Right atrium auricular region (tissue), 2 donors: ENCODE data around the gene BRINP1. TPM values are rescaled to one million over a fixed set of nuclear protein-coding genes. Genes with fewer than 3 reads are reported as not detected.

Experiments
- DNase-seq: peaks from one replicate; pipeline ENCODE4 v3.0.0-alpha.2; 2019; ENCODE audit warnings: low spot score
- H3K27ac ChIP-seq, 2 donors: fragments of 200-600 bp; sonication (generic); 1 replicate in 1 of 2; 2 replicates in 1 of 2; pipeline ENCODE4 v1.5.1; 2016 to 2019
- H3K27me3 ChIP-seq, 2 donors: fragments of 200-600 bp; sonication (generic); one replicate each; pipeline versions ENCODE4 v1.5.1 to v1.6.0; 2017 to 2019
- H3K36me3 ChIP-seq: fragments of 200-600 bp; sonication (generic); one replicate; pipeline ENCODE4 v1.5.1; 2016
- H3K4me1 ChIP-seq, 2 donors: fragments of 200-600 bp; sonication (generic); one replicate each; pipeline versions ENCODE4 v1.5.1 to v1.6.0; 2017 to 2019
- H3K4me3 ChIP-seq, 2 donors: fragments of 200-600 bp; sonication (generic); 1 replicate in 1 of 2; 2 replicates in 1 of 2; pipeline ENCODE4 v1.5.1; 2017 to 2019; ENCODE audit warnings: mild to moderate bottlenecking in 1 of 2, moderate library complexity in 1 of 2
- H3K9me3 ChIP-seq, 2 donors: fragments of 200-600 bp; sonication (generic); one replicate each; pipeline ENCODE4 v1.5.1; 2019
- total RNA-seq, 2 donors: library from RNA; depleted of rRNA; stranded (reverse); fragments of >200 nt; gene quantifications; one replicate each; pipeline ENCODE4 v1.1.0, GENCODE V29; 2016
- TF ChIP-seq, protein P1 (sequence below), 2 donors: fragments of 200-600 bp; sonication (generic); IDR thresholded peaks; one replicate each; pipeline ENCODE4 v1.5.1; 2019; ENCODE audit warnings: antibody characterized with exemption in 2 of 2

The BRINP1 gene
- total RNA-seq, 2 donors from 2014 or later = 0.78 to 2.0 TPM

DNA sequence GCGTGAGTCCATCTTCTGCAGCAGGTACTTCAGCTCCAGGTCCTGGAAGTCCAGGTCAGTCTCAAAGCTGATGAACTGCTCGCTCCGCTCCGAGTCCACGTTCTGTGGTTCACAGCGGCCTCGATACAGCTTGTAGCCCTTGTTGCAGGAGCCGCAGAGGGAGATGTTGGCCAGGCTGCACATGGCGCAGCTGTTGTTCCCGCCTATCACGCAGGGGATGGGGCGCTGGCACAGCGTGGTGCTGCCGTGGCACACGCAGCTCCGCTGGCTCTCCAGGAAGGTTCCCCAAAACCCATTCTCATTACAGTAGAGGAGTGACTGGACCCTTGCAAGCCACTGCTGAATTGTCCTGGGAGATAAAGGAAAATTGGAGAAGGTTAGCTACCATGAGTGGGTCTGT, 201.4 kb downstream of the BRINP1 start:
- TF ChIP-seq, protein P1, sequence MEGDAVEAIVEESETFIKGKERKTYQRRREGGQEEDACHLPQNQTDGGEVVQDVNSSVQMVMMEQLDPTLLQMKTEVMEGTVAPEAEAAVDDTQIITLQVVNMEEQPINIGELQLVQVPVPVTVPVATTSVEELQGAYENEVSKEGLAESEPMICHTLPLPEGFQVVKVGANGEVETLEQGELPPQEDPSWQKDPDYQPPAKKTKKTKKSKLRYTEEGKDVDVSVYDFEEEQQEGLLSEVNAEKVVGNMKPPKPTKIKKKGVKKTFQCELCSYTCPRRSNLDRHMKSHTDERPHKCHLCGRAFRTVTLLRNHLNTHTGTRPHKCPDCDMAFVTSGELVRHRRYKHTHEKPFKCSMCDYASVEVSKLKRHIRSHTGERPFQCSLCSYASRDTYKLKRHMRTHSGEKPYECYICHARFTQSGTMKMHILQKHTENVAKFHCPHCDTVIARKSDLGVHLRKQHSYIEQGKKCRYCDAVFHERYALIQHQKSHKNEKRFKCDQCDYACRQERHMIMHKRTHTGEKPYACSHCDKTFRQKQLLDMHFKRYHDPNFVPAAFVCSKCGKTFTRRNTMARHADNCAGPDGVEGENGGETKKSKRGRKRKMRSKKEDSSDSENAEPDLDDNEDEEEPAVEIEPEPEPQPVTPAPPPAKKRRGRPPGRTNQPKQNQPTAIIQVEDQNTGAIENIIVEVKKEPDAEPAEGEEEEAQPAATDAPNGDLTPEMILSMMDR (IDR thresholded peaks at IDR 0.05) = no peak
- Histone ChIP-seq H3K4me1 (no peaks in the 10 kb centered on the region), H3K9me3 (no peaks in the 10 kb centered on the region), H3K27me3 (no peaks in the 10 kb centered on the region), H3K27ac (no peak overlapping the region), H3K4me3 (no peak overlapping the region), H3K36me3 (no peaks in the 10 kb centered on the region)
- DNase-seq = no peak

DNA sequence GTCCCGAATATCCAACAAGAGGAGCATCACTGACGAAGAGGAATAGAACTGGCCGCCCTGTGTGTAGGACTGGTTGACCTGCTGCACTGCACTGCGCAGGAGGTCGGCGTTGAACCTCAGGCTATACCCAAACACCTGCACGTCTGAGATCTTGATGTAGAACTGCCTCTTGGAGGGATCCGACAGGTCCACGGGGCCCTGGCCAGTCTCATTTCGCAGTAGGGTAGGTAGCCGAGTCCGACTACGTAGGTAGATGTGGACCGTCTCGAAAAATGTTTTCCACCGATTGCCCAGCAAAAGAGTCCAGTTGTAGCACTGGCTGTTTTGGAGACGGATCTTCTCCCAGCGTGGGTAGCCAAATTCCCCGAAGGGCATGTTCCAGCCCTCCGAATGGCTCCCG, 202.0 kb downstream of the BRINP1 start:
- H3K9me3 ChIP-seq = no peaks in the 10 kb centered on the region
- H3K4me3 ChIP-seq = no peak overlapping the region
- H3K27ac ChIP-seq = no peak overlapping the region
- TF ChIP-seq, protein P1 (IDR thresholded peaks at IDR 0.05) = no peak
- no peaks in the 10 kb centered on the region for H3K4me1 ChIP-seq
- H3K27me3 ChIP-seq = no peaks in the 10 kb centered on the region
- DNase-seq = no peak
- H3K36me3 ChIP-seq = no peaks in the 10 kb centered on the region

DNA sequence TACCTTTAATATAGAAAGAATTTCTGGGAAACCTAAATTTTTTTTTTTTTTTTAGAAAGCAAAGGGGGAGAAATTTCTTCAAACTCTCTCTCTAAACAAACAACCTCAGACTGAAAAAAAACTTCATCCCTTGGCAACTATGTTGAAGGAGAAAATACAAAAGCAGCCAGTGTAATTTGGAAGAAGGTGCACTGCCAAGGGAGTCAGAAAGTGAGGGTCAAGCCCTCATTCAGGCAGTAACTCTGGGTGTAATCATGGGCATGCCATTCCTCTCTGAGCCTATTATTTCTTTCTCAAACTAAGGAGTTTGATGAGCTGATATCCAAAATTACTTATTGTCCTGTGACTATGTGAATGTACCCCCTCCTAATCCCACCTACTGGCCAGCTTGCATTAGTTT, 203.1 kb downstream of the BRINP1 start:
- TF ChIP-seq, protein P1 (IDR thresholded peaks at IDR 0.05) = no peak
- no peak for DNase-seq
- Histone ChIP-seq H3K27me3 (no peaks in the 10 kb centered on the region), H3K27ac (no peak overlapping the region), H3K36me3 (no peaks in the 10 kb centered on the region), H3K9me3 (no peaks in the 10 kb centered on the region), H3K4me3 (no peak overlapping the region), H3K4me1 (no peaks in the 10 kb centered on the region)

DNA sequence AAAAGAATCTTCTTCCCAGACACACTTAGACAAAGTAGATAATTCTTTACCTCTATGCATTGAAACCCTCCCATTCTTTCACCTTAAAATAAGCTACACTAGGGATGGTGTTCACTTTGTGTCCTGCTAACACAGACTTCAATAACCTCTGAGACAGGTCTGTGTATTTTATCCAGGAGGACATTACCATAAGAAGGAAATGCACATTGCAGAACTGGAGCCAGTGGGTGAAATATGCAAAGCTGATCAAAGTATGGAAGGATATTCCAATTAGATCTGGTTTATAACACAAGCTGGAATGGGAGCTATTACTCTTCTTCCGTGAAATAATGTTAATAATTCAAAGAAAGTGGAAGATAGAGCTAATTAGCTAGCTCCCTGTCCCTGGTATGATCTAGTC, 204.1 kb downstream of the BRINP1 start:
- DNase-seq = no peak
- H3K27me3 ChIP-seq = no peaks in the 10 kb centered on the region
- no peaks in the 10 kb centered on the region for H3K4me1 ChIP-seq
- H3K9me3 ChIP-seq = no peaks in the 10 kb centered on the region
- H3K36me3 ChIP-seq = no peaks in the 10 kb centered on the region
- TF ChIP-seq, protein P1 (IDR thresholded peaks at IDR 0.05) = no peak
- H3K4me3 ChIP-seq = no peak overlapping the region
- no peak overlapping the region for H3K27ac ChIP-seq

DNA sequence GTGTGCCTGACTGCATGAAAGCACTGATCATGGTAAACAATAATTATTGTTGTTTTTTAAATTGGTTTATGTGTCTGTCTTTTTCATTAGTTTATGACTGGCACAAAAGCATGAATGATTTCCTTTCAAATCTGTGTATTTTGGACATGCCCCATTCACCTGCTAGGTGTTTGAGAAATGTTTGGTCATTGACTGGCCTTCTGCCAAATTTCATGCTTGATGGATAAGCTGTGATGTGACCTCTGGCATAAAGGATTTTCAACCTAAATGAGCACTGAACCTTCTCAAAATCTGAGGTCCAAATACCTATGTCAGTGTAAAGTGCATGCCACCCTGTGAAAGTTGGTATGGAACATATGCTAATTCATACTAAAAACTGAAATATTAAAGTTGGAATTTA, 204.5 kb downstream of the BRINP1 start:
- no peak for DNase-seq
- no peaks in the 10 kb centered on the region for H3K36me3 ChIP-seq
- no peak overlapping the region for H3K27ac ChIP-seq
- no peak overlapping the region for H3K4me3 ChIP-seq
- H3K9me3 ChIP-seq = no peaks in the 10 kb centered on the region
- TF ChIP-seq, protein P1 (IDR thresholded peaks at IDR 0.05) = no peak
- H3K4me1 ChIP-seq = no peaks in the 10 kb centered on the region
- no peaks in the 10 kb centered on the region for H3K27me3 ChIP-seq

DNA sequence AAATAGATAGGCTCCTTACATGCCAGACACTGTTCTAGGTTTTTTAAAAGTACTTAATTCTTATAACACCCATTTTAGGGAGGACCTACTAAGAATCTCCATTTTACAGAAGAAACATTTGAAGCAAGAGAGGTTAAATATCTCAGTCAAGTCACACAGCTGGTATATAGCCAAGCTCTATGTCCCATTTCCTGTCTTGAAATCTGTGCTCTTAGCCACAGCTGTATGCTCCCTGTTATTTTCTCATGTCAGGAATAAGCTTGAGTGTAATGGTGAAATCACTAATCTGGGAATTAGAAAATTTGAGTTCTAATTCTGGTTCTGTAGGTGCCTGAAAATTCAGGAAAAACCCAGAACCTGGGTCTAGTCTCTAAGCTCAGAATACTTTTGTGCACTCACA, 208.7 kb downstream of the BRINP1 start:
- Histone ChIP-seq H3K27me3 (no peaks in the 10 kb centered on the region), H3K36me3 (no peaks in the 10 kb centered on the region), H3K27ac (no peak overlapping the region), H3K4me1 (no peaks in the 10 kb centered on the region), H3K4me3 (no peak overlapping the region), H3K9me3 (no peaks in the 10 kb centered on the region)
- no peak for DNase-seq
- TF ChIP-seq, protein P1 (IDR thresholded peaks at IDR 0.05) = no peak
